NCI-H1417 treated with DMSO at 0.1 percent for 48 hours (cell line): Measurements from ENCODE around the gene RTN3.
"Not testable (repeated sequence)": the region's sequence is repeated elsewhere in the genome, so short reads cannot be mapped to it uniquely, and the experiment has no call there.

Source experiments
- DNase-seq: peaks from one replicate; lab custom pipeline; 2025; lab: John Stamatoyannopoulos, UW

The RTN3 gene

GRCh38 chr11:63683133-63683991 lies 2.1 kb downstream of the RTN3 start:
- DNase-seq: no peak

- DNase-seq: not testable (repeated sequence)
Measured at GRCh38 chr11:63685158-63685721, 3.9 kb downstream of the RTN3 start.

- no peak for DNase-seq
Measured at GRCh38 chr11:63686926-63687325, 5.6 kb downstream of the RTN3 start.

DNA sequence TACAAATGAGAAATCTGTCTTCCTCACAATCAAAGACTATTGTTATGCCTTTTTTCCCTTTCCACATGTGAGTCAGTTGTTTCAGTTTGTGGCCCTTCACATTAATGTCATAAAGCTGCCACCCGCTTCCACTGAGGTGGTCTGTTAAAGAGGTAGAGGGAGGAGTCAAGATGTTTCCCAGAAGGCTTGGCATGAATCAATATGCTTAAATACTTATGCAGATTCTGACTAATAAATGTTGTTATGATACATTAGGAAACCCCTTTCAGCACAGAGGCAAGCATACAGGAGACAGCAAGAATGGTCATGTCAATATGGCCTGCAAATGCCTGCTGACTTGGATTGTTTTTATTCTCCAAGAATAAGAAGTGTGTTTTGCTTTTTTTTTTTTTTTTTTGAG lies 6.5 kb downstream of the RTN3 start:
- DNase-seq: no peak

DNA sequence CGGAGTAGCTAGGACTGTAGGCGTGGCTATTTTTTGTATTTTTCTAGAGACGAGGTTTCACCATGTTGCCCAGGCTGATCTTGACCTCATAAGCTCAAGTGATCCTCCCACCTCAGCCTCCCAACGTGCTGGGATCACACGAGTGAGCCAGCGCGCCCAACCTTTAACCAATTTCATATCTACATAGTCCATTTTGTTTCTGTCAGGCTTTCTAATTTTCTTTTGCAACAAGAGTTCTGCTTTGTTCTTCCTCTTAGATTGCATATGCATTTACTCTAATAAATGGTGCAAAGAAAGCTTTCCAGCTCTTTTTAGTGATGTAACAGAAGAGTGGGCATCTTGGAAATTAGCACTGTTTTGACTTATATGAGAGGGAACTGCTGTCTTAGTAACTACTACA lies 13.3 kb downstream of the RTN3 start:
- no peak for DNase-seq

- DNase-seq: no peak
Measured at GRCh38 chr11:63698976-63699733, 17.9 kb downstream of the RTN3 start.

DNA sequence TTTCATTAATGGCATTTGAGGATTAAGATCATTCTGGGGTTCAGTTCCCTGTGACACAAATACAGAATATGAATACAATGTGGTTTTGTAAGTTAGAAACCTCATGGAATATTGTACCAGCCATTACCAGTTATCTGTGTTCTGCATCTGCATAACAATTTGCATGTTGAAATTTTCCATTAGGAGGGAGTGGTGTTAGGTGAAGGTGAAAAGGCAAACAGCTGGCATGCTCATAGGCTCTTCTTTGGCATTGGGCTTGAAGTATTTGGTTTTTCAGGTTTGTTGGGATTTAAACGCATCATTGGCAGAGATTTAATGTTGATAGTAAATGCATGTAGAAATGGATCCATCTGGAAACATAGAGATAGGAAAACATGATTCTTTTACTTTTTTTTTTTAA lies 18.6 kb downstream of the RTN3 start:
- no peak for DNase-seq

DNA sequence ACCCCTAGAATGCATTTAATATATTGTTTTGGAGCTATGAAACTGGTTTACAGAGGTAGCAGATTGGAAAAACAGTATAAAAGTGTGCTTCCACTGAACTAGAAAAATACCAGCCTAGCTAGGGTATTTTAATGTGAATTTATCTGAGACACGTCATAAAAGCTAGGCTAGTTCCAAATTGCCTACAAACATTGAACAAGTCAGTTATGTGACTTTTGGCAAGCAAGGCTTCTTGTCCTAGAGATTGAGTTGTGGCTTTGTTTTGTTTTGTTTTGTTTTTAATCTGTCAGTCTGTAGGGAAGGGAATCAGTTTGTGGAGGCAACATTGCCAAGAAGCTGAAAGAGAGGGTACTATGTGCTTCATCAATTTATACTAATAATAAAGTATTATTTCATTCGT lies 24.2 kb downstream of the RTN3 start:
- no peak for DNase-seq

- no peak for DNase-seq
Measured at GRCh38 chr11:63708764-63709163, 27.5 kb downstream of the RTN3 start.

DNA sequence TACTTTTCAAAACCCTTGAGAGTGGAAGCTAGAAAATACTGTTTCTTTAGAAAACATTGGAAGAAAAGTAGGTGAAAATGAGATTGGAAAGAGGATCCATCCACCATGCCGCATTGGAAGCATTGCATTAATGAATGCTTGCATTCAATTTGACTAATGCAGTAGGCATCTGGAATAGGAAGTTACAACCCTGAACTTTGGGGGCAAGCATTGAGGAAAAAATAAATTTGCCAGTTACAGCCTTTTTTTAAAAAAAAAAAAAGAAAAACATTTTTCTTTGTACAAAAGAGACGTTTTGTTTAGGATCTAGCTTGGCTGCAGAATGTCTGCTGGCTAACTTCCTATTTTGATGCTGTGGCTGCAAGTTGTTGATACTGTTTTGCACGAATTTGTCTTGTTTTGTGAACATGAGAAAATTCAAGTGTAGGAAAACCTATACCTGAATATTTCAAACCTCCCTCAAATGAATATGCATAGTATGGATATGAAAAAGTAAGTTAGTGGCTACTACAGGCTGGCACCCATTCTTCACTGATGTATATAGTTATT lies 28.1 kb downstream of the RTN3 start:
- no peak for DNase-seq

DNA sequence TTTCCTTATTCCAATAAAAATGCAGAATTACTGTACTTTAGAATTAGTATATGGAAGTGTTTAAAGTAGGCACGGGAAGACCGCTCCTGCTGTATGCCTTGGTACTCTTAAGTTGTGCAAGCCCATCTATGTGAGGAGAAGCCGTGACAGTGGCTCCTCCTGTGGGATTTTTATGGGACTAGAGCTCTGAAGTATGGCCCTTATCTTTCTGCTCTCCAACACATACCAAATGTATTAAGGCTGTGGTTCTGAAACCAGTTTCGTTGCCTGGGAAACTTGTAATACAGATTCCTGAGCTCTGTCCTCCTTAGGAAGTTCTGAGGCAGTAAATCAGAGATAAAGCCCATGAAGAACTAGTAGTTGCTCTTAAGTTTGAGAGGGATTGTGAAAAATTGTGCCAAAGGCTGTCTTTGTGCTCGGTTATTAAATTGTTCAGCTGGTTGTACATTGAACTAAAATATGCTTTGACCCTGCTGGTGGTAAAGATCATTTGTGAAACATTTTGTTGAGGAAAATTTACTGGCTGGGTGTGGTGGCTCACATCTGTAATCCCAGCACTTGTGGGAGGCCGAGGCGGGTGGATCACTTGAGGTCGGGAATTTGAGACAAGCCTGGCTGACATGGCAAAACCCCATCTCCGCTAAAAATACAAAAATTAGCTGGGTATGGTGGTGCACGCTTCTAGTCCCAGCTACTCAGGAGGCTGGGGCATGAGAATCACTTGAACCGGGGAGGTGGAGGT lies 29.3 kb downstream of the RTN3 start:
- no peak for DNase-seq

DNA sequence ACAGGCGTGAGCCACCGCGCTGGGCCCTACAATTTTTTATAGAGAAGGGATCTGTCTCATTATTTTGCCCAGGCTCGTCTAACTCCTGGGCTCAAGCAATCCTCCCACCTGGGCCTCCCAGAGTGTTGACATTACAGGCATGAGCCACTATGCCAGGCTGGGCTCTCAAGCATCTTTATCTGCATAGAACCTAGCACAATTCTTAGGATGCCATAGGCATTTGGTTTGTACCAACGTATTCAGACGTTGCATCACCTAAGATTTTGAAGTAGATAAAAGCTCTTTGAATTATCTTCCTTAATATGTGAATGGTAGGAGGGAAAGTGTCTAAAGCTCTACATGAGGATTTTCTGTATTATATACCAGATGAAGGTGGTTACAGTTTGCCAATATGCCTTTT lies 30.5 kb downstream of the RTN3 start:
- DNase-seq: no peak

DNA sequence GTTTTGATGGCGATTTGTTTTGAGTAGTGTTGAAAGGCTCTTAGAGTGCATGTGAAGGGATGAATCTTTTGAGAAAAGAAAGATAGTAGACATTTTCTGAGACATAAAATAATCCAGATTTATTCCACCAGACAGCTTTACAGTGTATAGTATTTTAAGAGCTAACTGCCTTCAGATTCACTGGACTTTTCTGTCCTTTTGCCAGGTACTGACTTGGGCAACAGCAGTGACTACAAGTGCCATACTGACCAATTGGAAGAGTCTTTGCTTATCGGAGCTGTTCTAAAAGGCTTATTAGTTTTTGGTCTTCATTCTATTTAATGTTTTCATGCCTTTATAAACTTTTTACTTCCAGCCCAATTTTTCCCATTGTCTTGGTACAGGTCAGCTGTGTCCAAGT lies 32.5 kb downstream of the RTN3 start:
- DNase-seq: no peak

DNA sequence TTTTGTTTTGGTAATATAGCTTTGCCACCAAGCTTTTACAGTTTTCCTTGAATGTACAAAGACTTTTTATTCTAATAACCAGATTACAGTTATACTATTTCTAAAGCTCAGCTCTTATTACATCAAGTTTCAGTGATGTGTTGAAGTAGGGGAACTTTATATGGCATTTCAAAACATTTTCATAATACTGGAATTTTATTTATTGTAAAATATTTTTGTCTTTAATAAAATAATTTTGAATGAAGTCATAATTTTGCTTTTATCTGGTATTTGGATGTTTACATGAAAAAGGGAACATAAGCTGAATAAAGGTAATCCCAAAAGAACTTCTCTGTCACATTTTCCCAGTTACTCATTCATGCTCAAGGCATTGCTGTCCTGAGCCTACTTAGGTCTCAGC lies 34.7 kb downstream of the RTN3 start:
- no peak for DNase-seq

DNA sequence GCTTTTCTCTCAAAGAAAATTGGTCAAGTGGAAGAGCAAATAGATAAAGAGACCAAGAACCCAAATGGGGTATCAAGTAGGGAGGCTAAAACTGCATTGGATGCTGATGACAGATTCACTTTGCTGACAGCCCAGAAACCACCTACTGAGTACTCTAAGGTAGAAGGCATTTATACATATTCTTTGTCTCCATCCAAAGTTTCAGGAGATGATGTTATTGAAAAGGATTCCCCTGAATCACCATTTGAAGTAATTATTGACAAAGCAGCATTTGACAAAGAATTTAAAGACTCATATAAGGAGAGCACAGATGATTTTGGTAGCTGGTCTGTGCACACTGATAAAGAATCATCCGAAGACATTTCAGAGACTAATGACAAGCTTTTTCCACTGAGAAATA lies 37.7 kb downstream of the RTN3 start:
- no peak for DNase-seq

GRCh38 chr11:63719987-63720386 lies 38.7 kb downstream of the RTN3 start:
- no peak for DNase-seq

GRCh38 chr11:63720611-63721010 lies 39.3 kb downstream of the RTN3 start:
- DNase-seq: no peak

- DNase-seq: no peak
Measured at GRCh38 chr11:63729326-63729725, 48.0 kb downstream of the RTN3 start.

DNA sequence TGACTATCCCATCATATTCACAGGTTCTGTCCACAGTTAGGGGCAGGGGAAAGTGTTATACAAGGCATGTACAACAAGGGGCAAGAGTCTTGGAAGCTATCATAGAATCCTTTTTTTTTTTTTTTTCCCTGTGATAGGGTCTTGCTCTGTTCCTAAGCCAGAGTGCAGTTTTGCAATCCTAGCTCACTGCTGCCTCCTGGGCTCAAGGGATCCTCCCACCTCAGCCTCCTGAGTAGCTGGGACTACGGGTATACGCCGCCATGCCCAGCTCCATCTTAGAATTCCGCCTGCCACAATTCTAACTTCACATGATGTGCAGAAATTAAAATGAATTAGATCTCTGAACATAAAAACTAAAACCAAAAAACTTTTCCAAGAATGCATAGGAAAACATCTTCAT lies 55.6 kb downstream of the RTN3 start:
- DNase-seq: no peak

DNA sequence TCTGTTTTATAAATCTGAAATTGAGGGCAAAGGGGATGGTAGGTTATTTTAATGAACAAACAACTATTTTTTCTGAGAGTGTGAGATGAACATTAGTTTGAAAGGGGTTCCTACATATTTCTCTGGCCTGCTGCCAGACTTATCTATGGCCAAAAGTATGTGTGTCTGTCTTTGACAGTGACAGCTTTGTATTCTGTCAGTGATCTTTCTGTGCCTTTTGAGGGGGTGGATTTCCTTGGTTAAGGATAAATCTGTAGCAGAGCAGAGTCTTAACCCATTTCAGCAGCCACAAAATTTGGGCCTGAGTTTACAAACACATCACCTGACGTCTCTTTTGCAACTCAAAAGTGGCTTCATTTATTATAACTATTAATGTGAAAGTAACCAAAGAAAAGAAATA lies 56.4 kb downstream of the RTN3 start:
- no peak for DNase-seq

DNA sequence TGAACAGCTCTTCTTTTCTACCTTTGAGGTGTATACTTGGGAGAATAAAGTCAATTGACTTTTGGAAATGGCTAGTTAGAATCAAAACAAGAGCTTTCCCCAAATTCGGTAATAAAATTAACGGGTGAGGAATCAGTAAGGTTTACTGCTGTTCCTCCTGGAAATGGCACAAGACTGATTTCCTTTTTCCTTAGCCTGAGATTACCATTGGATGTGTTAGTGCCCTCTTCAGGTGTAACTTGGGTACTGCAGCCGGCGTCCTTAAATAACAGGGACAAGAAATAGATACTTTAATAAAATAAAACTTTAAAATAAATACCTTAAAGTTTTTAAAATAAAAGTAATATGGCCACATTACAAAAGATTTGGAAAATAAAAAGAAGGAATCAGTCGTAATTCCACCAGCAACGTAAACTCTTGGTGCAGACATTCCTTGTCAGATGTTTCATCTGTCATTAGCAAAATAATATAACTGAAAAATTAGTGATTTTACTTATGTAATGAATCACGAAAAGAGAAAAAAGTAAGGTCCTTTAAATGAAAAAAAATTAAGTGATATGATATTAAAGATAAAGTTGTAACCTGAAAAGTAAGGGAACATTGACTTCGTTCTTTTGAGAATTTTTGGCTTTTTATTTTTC lies 57.5 kb downstream of the RTN3 start:
- DNase-seq: peak; percentile 35
